ENCODE results near the gene IRX4. TPM values are rescaled to one million over a fixed set of nuclear protein-coding genes. Genes with fewer than 3 reads are reported as not detected.

Gene IRX4
- total RNA-seq, 1 donor from 2014 or later = 0.68 TPM

- H3K9me3 ChIP-seq (ENCODE audit: insufficient read depth, low read depth, low read length) = no peaks in the 10 kb centered on the region
- H3K4me3 ChIP-seq (ENCODE audit: insufficient read depth, low read depth, low read length) = no peak overlapping the region
- peaks cover 5% of the 10 kb centered on the region for H3K36me3 Mint-ChIP-seq (ENCODE audit: low read depth, unreplicated experiment)
- peaks cover 39% of the 10 kb centered on the region for H3K27me3 Mint-ChIP-seq (ENCODE audit: low read depth, unreplicated experiment)
- H3K27ac ChIP-seq (ENCODE audit: low read depth, low read length) = no peak overlapping the region
- TF ChIP-seq EZH2 (IDR thresholded peaks at IDR 0.05; ENCODE audit: insufficient read depth, low read length) (no peak), CTCF (IDR thresholded peaks at IDR 0.05; ENCODE audit: insufficient read depth, low read depth, low read length) (no peak)
- peaks cover 1% of the 10 kb centered on the region for H3K9me3 Mint-ChIP-seq (ENCODE audit: unreplicated experiment)
- no peaks in the 10 kb centered on the region for H4K20me1 ChIP-seq (ENCODE audit: insufficient read depth, low read length)
- H3K4me3 Mint-ChIP-seq (ENCODE audit: unreplicated experiment) = no peak overlapping the region
- H3K9ac ChIP-seq (ENCODE audit: low read length) = no peak overlapping the region
- peaks cover 1% of the 10 kb centered on the region for H3K4me1 Mint-ChIP-seq (ENCODE audit: low read depth, unreplicated experiment)
- H2AFZ ChIP-seq (ENCODE audit: low read depth, low read length) = no peak overlapping the region
- no peaks in the 10 kb centered on the region for H3K4me1 ChIP-seq (ENCODE audit: insufficient read depth, low read length)
- DNase-seq (ENCODE audit: low read depth) (no peak), FAIRE-seq (no peak)
- H3K27me3 ChIP-seq (ENCODE audit: insufficient read depth, low read length) = peaks cover 3% of the 10 kb centered on the region
- H3K79me2 ChIP-seq (ENCODE audit: insufficient read depth, low read length) = no peaks in the 10 kb centered on the region
- no peak overlapping the region for H3K27ac Mint-ChIP-seq (ENCODE audit: unreplicated experiment)
- H3K36me3 ChIP-seq (ENCODE audit: insufficient read depth, low read length) = no peaks in the 10 kb centered on the region
- H3K4me2 ChIP-seq (ENCODE audit: low read length) = no peak overlapping the region
These were observed 49.3 kb downstream of the IRX4 start for GRCh38 chr5:1833264-1834021.

GRCh38 chr5:1832511-1833250 lies 50.0 kb downstream of the IRX4 start:
- peaks cover 1% of the 10 kb centered on the region for H3K4me1 Mint-ChIP-seq (ENCODE audit: low read depth, unreplicated experiment)
- H3K9me3 ChIP-seq (ENCODE audit: insufficient read depth, low read depth, low read length) = no peaks in the 10 kb centered on the region
- no peak overlapping the region for H2AFZ ChIP-seq (ENCODE audit: low read depth, low read length)
- FAIRE-seq = no peak
- H3K27me3 ChIP-seq (ENCODE audit: insufficient read depth, low read length) = peaks cover 3% of the 10 kb centered on the region
- no peaks in the 10 kb centered on the region for H3K4me1 ChIP-seq (ENCODE audit: insufficient read depth, low read length)
- H3K4me2 ChIP-seq (ENCODE audit: low read length) = no peak overlapping the region
- no peaks in the 10 kb centered on the region for H4K20me1 ChIP-seq (ENCODE audit: insufficient read depth, low read length)
- no peaks in the 10 kb centered on the region for H3K79me2 ChIP-seq (ENCODE audit: insufficient read depth, low read length)
- DNase-seq (ENCODE audit: low read depth) = no peak
- H3K4me3 ChIP-seq (ENCODE audit: insufficient read depth, low read depth, low read length) = no peak overlapping the region
- peaks cover 35% of the 10 kb centered on the region for H3K27me3 Mint-ChIP-seq (ENCODE audit: low read depth, unreplicated experiment)
- peaks cover 5% of the 10 kb centered on the region for H3K36me3 Mint-ChIP-seq (ENCODE audit: low read depth, unreplicated experiment)
- TF ChIP-seq CTCF (IDR thresholded peaks at IDR 0.05; ENCODE audit: insufficient read depth, low read depth, low read length) = no peak
- peak; percentile 17 for TF ChIP-seq EZH2 (IDR thresholded peaks at IDR 0.05; ENCODE audit: insufficient read depth, low read length)
- no peaks in the 10 kb centered on the region for H3K36me3 ChIP-seq (ENCODE audit: insufficient read depth, low read length)
- H3K9me3 Mint-ChIP-seq (ENCODE audit: unreplicated experiment) = peaks cover 1% of the 10 kb centered on the region
- H3K4me3 Mint-ChIP-seq (ENCODE audit: unreplicated experiment) = no peak overlapping the region
- no peak overlapping the region for H3K9ac ChIP-seq (ENCODE audit: low read length)
- no peak overlapping the region for H3K27ac Mint-ChIP-seq (ENCODE audit: unreplicated experiment)
- no peak overlapping the region for H3K27ac ChIP-seq (ENCODE audit: low read depth, low read length)
